OCI-LY7 (cell line): Measurements from ENCODE around the gene RPS6KL1. TPM values are rescaled to one million over a fixed set of nuclear protein-coding genes. Genes with fewer than 3 reads are reported as not detected.

ENCODE experiments used
- BruUV-seq: library from RNA; stranded (reverse); fragments of 400-500 nt; replicated peaks from 2 replicates; lab custom pipeline; 2021; lab: Mats Ljungman, UMichigan
- CTCF ChIA-PET: fragments of 300-600 bp; sonication (Branson Sonifier 250); formaldehyde crosslinking; loops from one replicate; lab custom pipeline; 2022; ENCODE audit warnings: antibody characterized with exemption; ENCODE audit not compliant: unreplicated experiment; lab: Charles Lee
- POLR2A ChIA-PET: fragments of 300-600 bp; sonication (Branson Sonifier 250); formaldehyde crosslinking; loops from one replicate; lab custom pipeline; 2022; ENCODE audit warnings: antibody characterized with exemption; lab: Charles Lee
- DNase-seq: peaks from one replicate; pipeline ENCODE4 v3.0.0-alpha.2; 2015; ENCODE audit warnings: low spot score
- H2AFZ ChIP-seq: fragments of 200-600 bp; sonication (generic), shearing (Covaris generic); 2 replicates; pipeline ENCODE4 v1.6.1; 2014; ENCODE audit warnings: mild to moderate bottlenecking, antibody characterized with exemption, low read length, moderate library complexity
- H3K27ac ChIP-seq: fragments of 200-600 bp; sonication (generic); 2 replicates; pipeline ENCODE4 v1.5.1; 2014; ENCODE audit warnings: mixed run types, low read depth, mild to moderate bottlenecking, moderate library complexity, low read length, inconsistent platforms; ENCODE audit not compliant: poor library complexity, severe bottlenecking
- H3K36me3 ChIP-seq: fragments of 200-600 bp; sonication (generic); 2 replicates; pipeline ENCODE4 v1.6.1; 2014; ENCODE audit warnings: mild to moderate bottlenecking, antibody characterized with exemption, low read length, moderate library complexity, mixed read lengths; ENCODE audit not compliant: insufficient read depth
- H3K4me1 ChIP-seq: fragments of 200-600 bp; sonication (generic); 2 replicates; pipeline ENCODE4 v1.5.1; 2014; ENCODE audit warnings: mild to moderate bottlenecking, low read length; ENCODE audit not compliant: insufficient read depth, poor library complexity, severe bottlenecking
- H3K4me2 ChIP-seq: fragments of 200-600 bp; sonication (generic); 2 replicates; pipeline ENCODE4 v1.6.1; 2014; ENCODE audit warnings: mild to moderate bottlenecking, low read length
- H3K4me3 ChIP-seq: fragments of 200-600 bp; sonication (generic); 2 replicates; pipeline ENCODE4 v1.5.1; 2014; ENCODE audit warnings: mild to moderate bottlenecking, low read depth, low read length; ENCODE audit not compliant: poor library complexity, severe bottlenecking
- H3K79me2 ChIP-seq: fragments of 200-600 bp; sonication (generic); 2 replicates; pipeline ENCODE4 v1.6.1; 2016; ENCODE audit warnings: low read depth, mild to moderate bottlenecking, low read length, moderate library complexity, mixed read lengths; ENCODE audit not compliant: insufficient read depth
- H3K9me2 ChIP-seq: fragments of 200-600 bp; sonication (generic); 2 replicates; pipeline ENCODE4 v1.6.1; 2016; ENCODE audit warnings: mild to moderate bottlenecking, low read length, mixed read lengths; ENCODE audit not compliant: insufficient read depth
- H3K9me3 ChIP-seq: fragments of 200-600 bp; sonication (generic); 2 replicates; pipeline ENCODE4 v1.6.1; 2014; ENCODE audit warnings: mild to moderate bottlenecking, mixed run types, low read length, mixed read lengths
- H4K20me1 ChIP-seq: fragments of 200-600 bp; sonication (generic); 2 replicates; pipeline ENCODE4 v1.6.1; 2014; ENCODE audit warnings: mild to moderate bottlenecking, antibody characterized with exemption, low read length, moderate library complexity, mixed read lengths; ENCODE audit not compliant: insufficient read depth
- CTCF ChIP-seq: fragments of 200-600 bp; sonication (generic); conservative IDR thresholded peaks from 2 replicates; pipeline ENCODE4 v1.5.1; 2014; ENCODE audit warnings: mild to moderate bottlenecking, antibody characterized with exemption, low read length, moderate library complexity, mixed read lengths
- EZH2phosphoT487 ChIP-seq: fragments of 200-600 bp; sonication (generic); IDR thresholded peaks from 2 replicates; pipeline ENCODE4 v1.6.1; 2018; ENCODE audit warnings: low read depth, borderline replicate concordance, mild to moderate bottlenecking, mixed run types, antibody characterized with exemption, low read length, moderate library complexity, mixed read lengths
- intact Hi-C: fragments of 100-400 bp; cut with micrococcal nuclease; formaldehyde crosslinking; loops from one replicate; pipeline ENCODE4 v1.10.0; 2022; ENCODE audit not compliant: unreplicated experiment
- total RNA-seq, 2 experiments: library from RNA; depleted of rRNA in 1 of 2; stranded (reverse); fragments of >200 nt in 1 of 2; shearing (Covaris generic) in 1 of 2; gene quantifications; 2 replicates each; pipeline ENCODE4 v1.2.3, GENCODE V29; 2014 to 2022

RPS6KL1 gene
- total RNA-seq, 2 experiments from 2014 or later = 6.1 to 15.3 TPM

GRCh38 chr14:74863274-74863673, 59.8 kb downstream of the RPS6KL1 start:
- no peaks in the 10 kb centered on the region for H4K20me1 ChIP-seq
- no peaks in the 10 kb centered on the region for H3K4me1 ChIP-seq
- no peaks in the 10 kb centered on the region for H3K9me3 ChIP-seq
- intact Hi-C loops = loop anchor here (10.0 kb wide), 1 partner anchor 442 kb away; no protein-coding TSS in a partner anchor
- no peaks in the 10 kb centered on the region for H3K79me2 ChIP-seq
- ChIA-PET CTCF (interaction anchor here (3.0 kb wide), 1 partner anchor 42 kb away, joined by 16 read pairs; no protein-coding TSS in a partner anchor), POLR2A (interaction anchor here (0.6 to 1.9 kb wide), 3 partner anchors 9 to 15 kb away, joined by 3 to 6 read pairs (median 3); no protein-coding TSS in a partner anchor)
- no peak for DNase-seq
- no peak overlapping the region for H3K27ac ChIP-seq
- no TSS peak for BruUV-seq
- no peak overlapping the region for H2AFZ ChIP-seq
- H3K4me3 ChIP-seq = no peak overlapping the region
- no peak overlapping the region for H3K4me2 ChIP-seq
- no peaks in the 10 kb centered on the region for H3K36me3 ChIP-seq
- TF ChIP-seq CTCF = no peak
- no peak for TF ChIP-seq EZH2phosphoT487
- no peaks in the 10 kb centered on the region for H3K9me2 ChIP-seq

GRCh38 chr14:74861734-74862090, 61.3 kb downstream of the RPS6KL1 start:
- Histone ChIP-seq H3K27ac (no peak overlapping the region), H3K4me2 (no peak overlapping the region), H3K4me3 (no peak overlapping the region), H3K79me2 (no peaks in the 10 kb centered on the region), H3K36me3 (no peaks in the 10 kb centered on the region), H3K4me1 (peaks cover under 1% of the 10 kb centered on the region), H3K9me3 (no peaks in the 10 kb centered on the region), H4K20me1 (no peaks in the 10 kb centered on the region), H2AFZ (no peak overlapping the region), H3K9me2 (no peaks in the 10 kb centered on the region)
- no peak for DNase-seq
- ChIA-PET CTCF (interaction anchor here (0.5 to 3.0 kb wide), 8 partner anchors 10 to 252 kb away, joined by 3 to 16 read pairs (median 4); partner anchors contain the start of gene PROX2), POLR2A (interaction anchor here (0.6 to 1.6 kb wide), 7 partner anchors 12 to 140 kb away, joined by 3 to 6 read pairs (median 3); no protein-coding TSS in a partner anchor)
- no peak for TF ChIP-seq CTCF
- TF ChIP-seq EZH2phosphoT487 = no peak
- intact Hi-C loops = loop anchor here (1.0 to 10.0 kb wide), 3 partner anchors 44 to 443 kb away; no protein-coding TSS in a partner anchor
- no TSS peak for BruUV-seq
